Loucy (cell line): ENCODE measurements around the gene PDGFA.

ENCODE experiments used
- H2AFZ ChIP-seq: fragments of 200-600 bp; sonication (generic); 2 replicates; pipeline ENCODE4 v1.6.0; 2016; ENCODE audit warnings: antibody characterized with exemption, mild to moderate bottlenecking, low read length, moderate library complexity
- H3F3A ChIP-seq: fragments of 200-600 bp; 2 replicates; pipeline ENCODE4 v1.6.0; 2016; ENCODE audit warnings: antibody characterized with exemption, low read depth, mild to moderate bottlenecking
- H3K27me3 ChIP-seq: fragments of 200-600 bp; sonication (generic); 2 replicates; pipeline ENCODE4 v1.6.1; 2014; ENCODE audit warnings: low read length, mild to moderate bottlenecking; ENCODE audit not compliant: insufficient read depth, poor library complexity, severe bottlenecking
- H3K36me3 ChIP-seq: fragments of 200-600 bp; sonication (generic); 2 replicates; pipeline ENCODE4 v1.6.1; 2016; ENCODE audit warnings: low read length; ENCODE audit not compliant: insufficient read depth
- H3K4me1 ChIP-seq: fragments of 200-600 bp; sonication (generic); 2 replicates; pipeline ENCODE4 v1.5.1; 2014; ENCODE audit warnings: low read length, mild to moderate bottlenecking; ENCODE audit not compliant: insufficient read depth, poor library complexity, severe bottlenecking
- H3K4me2 ChIP-seq: fragments of 200-600 bp; sonication (generic); 2 replicates; pipeline ENCODE4 v1.6.0; 2014; ENCODE audit warnings: antibody characterized with exemption, low read length, low read depth, mild to moderate bottlenecking; ENCODE audit not compliant: poor library complexity, severe bottlenecking
- H3K4me3 ChIP-seq: fragments of 200-600 bp; sonication (generic); 2 replicates; pipeline ENCODE4 v1.5.1; 2014; ENCODE audit warnings: low read length, mild to moderate bottlenecking, mixed read lengths; ENCODE audit not compliant: poor library complexity, severe bottlenecking
- H3K79me2 ChIP-seq: fragments of 200-600 bp; sonication (generic); 2 replicates; pipeline ENCODE4 v1.6.1; 2014; ENCODE audit warnings: low read length; ENCODE audit not compliant: insufficient read depth
- H3K9ac ChIP-seq: fragments of 200-600 bp; sonication (generic); 2 replicates; pipeline ENCODE4 v1.6.0; 2014; ENCODE audit warnings: mild to moderate bottlenecking, low read depth, low read length, moderate library complexity; ENCODE audit not compliant: poor library complexity, severe bottlenecking
- H3K9me2 ChIP-seq: fragments of 200-600 bp; sonication (generic); replicated peaks from 2 replicates; pipeline ENCODE4 v1.6.1; 2016; ENCODE audit warnings: low read depth, low read length, mixed read lengths
- H3K9me3 ChIP-seq: fragments of 200-600 bp; sonication (generic); 2 replicates; pipeline ENCODE4 v1.6.1; 2014; ENCODE audit warnings: mild to moderate bottlenecking, antibody characterized with exemption, low read length, low read depth; ENCODE audit not compliant: insufficient read depth
- H4K20me1 ChIP-seq: fragments of 200-600 bp; sonication (generic); 2 replicates; pipeline ENCODE4 v1.6.0; 2014; ENCODE audit warnings: antibody characterized with exemption, low read length, mild to moderate bottlenecking; ENCODE audit not compliant: insufficient read depth, poor library complexity, severe bottlenecking
- EZH2phosphoT487 ChIP-seq: fragments of 200-600 bp; IDR thresholded peaks from 2 replicates; pipeline ENCODE4 v1.6.1; 2018; ENCODE audit warnings: antibody characterized with exemption, mild to moderate bottlenecking, moderate library complexity, borderline replicate concordance
- TF ChIP-seq, protein P1 (sequence below): fragments of 200-600 bp; sonication (generic); conservative IDR thresholded peaks from 2 replicates; pipeline ENCODE4 v1.5.1; 2014; ENCODE audit warnings: mild to moderate bottlenecking, antibody characterized with exemption, low read length

PDGFA gene

GRCh38 chr7:497946-498655 is 21.5 kb downstream of the PDGFA start:
- no peaks in the 10 kb centered on the region for H3F3A ChIP-seq
- TF ChIP-seq EZH2phosphoT487: no peak
- TF ChIP-seq, protein P1, sequence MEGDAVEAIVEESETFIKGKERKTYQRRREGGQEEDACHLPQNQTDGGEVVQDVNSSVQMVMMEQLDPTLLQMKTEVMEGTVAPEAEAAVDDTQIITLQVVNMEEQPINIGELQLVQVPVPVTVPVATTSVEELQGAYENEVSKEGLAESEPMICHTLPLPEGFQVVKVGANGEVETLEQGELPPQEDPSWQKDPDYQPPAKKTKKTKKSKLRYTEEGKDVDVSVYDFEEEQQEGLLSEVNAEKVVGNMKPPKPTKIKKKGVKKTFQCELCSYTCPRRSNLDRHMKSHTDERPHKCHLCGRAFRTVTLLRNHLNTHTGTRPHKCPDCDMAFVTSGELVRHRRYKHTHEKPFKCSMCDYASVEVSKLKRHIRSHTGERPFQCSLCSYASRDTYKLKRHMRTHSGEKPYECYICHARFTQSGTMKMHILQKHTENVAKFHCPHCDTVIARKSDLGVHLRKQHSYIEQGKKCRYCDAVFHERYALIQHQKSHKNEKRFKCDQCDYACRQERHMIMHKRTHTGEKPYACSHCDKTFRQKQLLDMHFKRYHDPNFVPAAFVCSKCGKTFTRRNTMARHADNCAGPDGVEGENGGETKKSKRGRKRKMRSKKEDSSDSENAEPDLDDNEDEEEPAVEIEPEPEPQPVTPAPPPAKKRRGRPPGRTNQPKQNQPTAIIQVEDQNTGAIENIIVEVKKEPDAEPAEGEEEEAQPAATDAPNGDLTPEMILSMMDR: no peak
- no peaks in the 10 kb centered on the region for H4K20me1 ChIP-seq
- no peak overlapping the region for H3K4me2 ChIP-seq
- H3K4me1 ChIP-seq: no peaks in the 10 kb centered on the region
- H3K9ac ChIP-seq: no peak overlapping the region
- no peaks in the 10 kb centered on the region for H3K79me2 ChIP-seq
- H3K9me2 ChIP-seq: no peaks in the 10 kb centered on the region
- H2AFZ ChIP-seq: no peak overlapping the region
- peaks cover under 1% of the 10 kb centered on the region; the same call in 1 of the 2 replicates for H3K9me3 ChIP-seq
- no peaks in the 10 kb centered on the region for H3K27me3 ChIP-seq
- no peaks in the 10 kb centered on the region for H3K36me3 ChIP-seq
- no peak overlapping the region for H3K4me3 ChIP-seq

GRCh38 chr7:497346-497745 is 22.3 kb downstream of the PDGFA start:
- no peaks in the 10 kb centered on the region for H3F3A ChIP-seq
- H3K4me3 ChIP-seq: no peak overlapping the region
- peaks cover 5% of the 10 kb centered on the region; the same call in 1 of the 2 replicates for H3K9me3 ChIP-seq
- no peaks in the 10 kb centered on the region for H3K79me2 ChIP-seq
- no peak overlapping the region for H2AFZ ChIP-seq
- no peaks in the 10 kb centered on the region for H3K27me3 ChIP-seq
- no peak overlapping the region for H3K4me2 ChIP-seq
- no peaks in the 10 kb centered on the region for H3K9me2 ChIP-seq
- no peak overlapping the region for H3K9ac ChIP-seq
- no peak for TF ChIP-seq EZH2phosphoT487
- TF ChIP-seq, protein P1: no peak
- H3K36me3 ChIP-seq: no peaks in the 10 kb centered on the region
- no peaks in the 10 kb centered on the region for H3K4me1 ChIP-seq
- no peaks in the 10 kb centered on the region for H4K20me1 ChIP-seq

DNA sequence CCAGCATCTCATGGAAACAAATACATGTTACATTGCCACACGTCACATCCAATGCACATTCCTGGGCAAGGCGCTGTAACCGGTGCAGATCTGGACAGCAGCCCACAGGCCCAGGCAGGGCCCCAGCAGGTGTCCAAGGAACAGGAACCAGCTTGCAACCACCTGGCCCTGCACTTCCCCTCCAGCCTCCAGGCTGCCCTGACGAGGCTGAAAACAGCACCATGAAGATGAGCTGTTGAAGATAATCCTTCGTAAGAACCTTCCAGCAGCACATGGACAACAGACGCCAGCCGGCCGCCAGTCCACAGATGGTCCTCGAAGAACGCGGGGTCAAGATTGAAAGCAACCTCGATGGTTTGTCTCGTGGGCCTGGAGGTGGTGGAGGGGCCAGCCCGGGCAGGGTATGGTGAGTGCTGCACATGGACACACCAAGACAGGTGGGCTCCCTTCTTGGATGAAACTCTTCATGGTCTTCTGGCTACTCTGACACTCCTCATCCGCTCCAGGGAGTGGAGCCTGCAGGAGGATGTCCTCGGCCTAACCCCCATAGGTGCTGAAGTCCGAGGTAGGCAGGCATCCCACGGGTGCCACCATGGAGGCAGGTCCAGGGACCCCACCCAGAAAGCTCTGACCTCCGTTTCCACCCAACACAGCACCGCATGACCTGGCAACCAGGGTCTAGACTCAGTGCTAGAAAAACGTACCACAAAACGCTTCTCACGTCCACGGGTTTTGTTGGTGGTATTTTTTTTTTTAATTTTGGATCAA is 22.9 kb downstream of the PDGFA start:
- Histone ChIP-seq H2AFZ (no peak overlapping the region), H3K9me2 (no peaks in the 10 kb centered on the region), H3K4me1 (no peaks in the 10 kb centered on the region), H3K4me3 (no peak overlapping the region), H3F3A (no peaks in the 10 kb centered on the region), H4K20me1 (no peaks in the 10 kb centered on the region), H3K9ac (no peak overlapping the region), H3K79me2 (no peaks in the 10 kb centered on the region), H3K27me3 (no peaks in the 10 kb centered on the region), H3K4me2 (no peak overlapping the region), H3K9me3 (peaks cover 11% of the 10 kb centered on the region; the same call in 1 of the 2 replicates), H3K36me3 (no peaks in the 10 kb centered on the region)
- TF ChIP-seq, protein P1: no peak
- no peak for TF ChIP-seq EZH2phosphoT487
